K562 (cell line): ENCODE results near the gene ZFP92.

Experiments used
- CTCF ChIP-seq, 3 experiments: IDR thresholded peaks in 2 of 3; conservative IDR thresholded peaks in 1 of 3; 2 replicates each; pipeline ENCODE4 v1.5.1; 2011 to 2012; ENCODE audit warnings: low read length in 3 of 3, mild to moderate bottlenecking in 3 of 3, control low read depth in 2 of 3, improper control_type of control experiment in 1 of 3, inconsistent platforms in 1 of 3, low read depth in 1 of 3, mixed read lengths in 1 of 3, moderate library complexity in 1 of 3; ENCODE audit not compliant: insufficient read depth in 2 of 3
- KDM4B ChIP-seq, 2 experiments: fragments of 450-650 bp in 1 of 2; sonication (generic) in 1 of 2; IDR thresholded peaks; 2 replicates each; pipeline ENCODE4 v1.6.1; 2016 to 2017; ENCODE audit warnings: borderline replicate concordance in 2 of 2, antibody characterized with exemption in 1 of 2, low read depth in 1 of 2, mild to moderate bottlenecking in 1 of 2
- MXI1 ChIP-seq: IDR thresholded peaks from 2 replicates; pipeline ENCODE4 v1.6.1; 2011; ENCODE audit warnings: low read depth, mild to moderate bottlenecking, improper control_type of control experiment, low read length
- POLR2A ChIP-seq: fragments of 450-650 bp; conservative IDR thresholded peaks from 2 replicates; pipeline ENCODE4 v1.6.1; 2016
- POLR2AphosphoS5 ChIP-seq: IDR thresholded peaks from 2 replicates; pipeline ENCODE4 v1.6.1; 2011; ENCODE audit warnings: mild to moderate bottlenecking, low read depth, low read length, moderate library complexity; ENCODE audit not compliant: control insufficient read depth, insufficient read depth
- RNF2 ChIP-seq: sonication (generic); IDR thresholded peaks from 2 replicates; pipeline ENCODE4 v1.6.1; 2016
- U2AF2 ChIP-seq: fragments of 200-400 bp; formaldehyde crosslinking; optimal IDR thresholded peaks from 2 replicates; pipeline ENCODE3; 2017; ENCODE audit warnings: low read depth, mild to moderate bottlenecking, low read length
- ZKSCAN1 ChIP-seq: fragments of 150-350 bp; IDR thresholded peaks from 2 replicates; pipeline ENCODE4 v1.6.1; 2016; ENCODE audit warnings: low read depth, low read length
- ZNF274 ChIP-seq: IDR thresholded peaks from 2 replicates; pipeline ENCODE4 v1.6.1; 2011; ENCODE audit warnings: low read depth, mild to moderate bottlenecking, low read length, moderate library complexity, borderline replicate concordance
- ZNF280B ChIP-seq: fragments of 250-450 bp; sonication (Bioruptor Pico); IDR thresholded peaks from 2 replicates; pipeline ENCODE4 v1.5.1; 2021; ENCODE audit warnings: mild to moderate bottlenecking
- ZNF589 ChIP-seq: fragments of 200-800 bp; sonication (Bioruptor generic); IDR thresholded peaks from 2 replicates; pipeline ENCODE4 v1.6.1; 2016; ENCODE audit warnings: low read depth, missing genetic modification characterization, missing compliant biosample characterization

- TF ChIP-seq ZNF274 (no peak), ZKSCAN1 (no peak), RNF2 (no peak), MXI1 (no peak), U2AF2 (no peak), POLR2A (no peak), ZNF280B (CRISPR knock-in tag) (no peak), POLR2AphosphoS5 (no peak), KDM4B (IDR thresholded peaks at IDR 0.05; ENCODE audit: borderline replicate concordance in 2 of 2, low read depth in 1 of 2) (no peak), ZNF589 (CRISPR knock-in tag) (no peak), CTCF (IDR thresholded peaks at IDR 0.05 in 2 of 3, conservative IDR thresholded peaks at IDR 0.05 in 1 of 3; ENCODE audit: insufficient read depth in 2 of 3, low read depth in 1 of 3, low read length in 3 of 3) (no peak)
These were observed 3.7 kb downstream of the ZFP92 start for GRCh38 chrX:153414856-153415510.
